Measurements from ENCODE around the gene SS18.

SS18 gene

GRCh38 chr18:26044807-26045206 lies 45.6 kb downstream of the SS18 start:
- TF ChIP-seq CTCF (conservative IDR thresholded peaks at IDR 0.05): no peak
- H3K27ac ChIP-seq: no peak overlapping the region

GRCh38 chr18:26040051-26040656 lies 50.3 kb downstream of the SS18 start:
- no peak for TF ChIP-seq CTCF (conservative IDR thresholded peaks at IDR 0.05)
- peak overlapping the region; percentile 22; the same call in 1 of the 2 replicates for H3K27ac ChIP-seq

GRCh38 chr18:26039203-26039602 lies 51.2 kb downstream of the SS18 start:
- no peak overlapping the region for H3K27ac ChIP-seq
- TF ChIP-seq CTCF (conservative IDR thresholded peaks at IDR 0.05): no peak

GRCh38 chr18:26036635-26037034 lies 53.8 kb downstream of the SS18 start:
- no peak for TF ChIP-seq CTCF (conservative IDR thresholded peaks at IDR 0.05)
- no peak overlapping the region for H3K27ac ChIP-seq

- H3K27ac ChIP-seq: 0 out of 2 replicates have a peak overlapping the region, but pooled peaks have one; percentile 5
Measured at GRCh38 chr18:26034850-26035497, 55.4 kb downstream of the SS18 start.

GRCh38 chr18:26022585-26022984 lies 67.8 kb downstream of the SS18 start:
- TF ChIP-seq CTCF (conservative IDR thresholded peaks at IDR 0.05): no peak
- no peak overlapping the region for H3K27ac ChIP-seq

More at GRCh38 chr18:26034850-26035497, 55.4 kb downstream of the SS18 start:
- TF ChIP-seq CTCF (conservative IDR thresholded peaks at IDR 0.05): no peak

GRCh38 chr18:26021061-26021754 lies 69.2 kb downstream of the SS18 start:
- TF ChIP-seq CTCF (conservative IDR thresholded peaks at IDR 0.05): no peak
- no peak overlapping the region for H3K27ac ChIP-seq

Measured in VCaP (cell line).